OCI-LY7 (cell line): ENCODE results near the gene ALK. TPM values are rescaled to one million over a fixed set of nuclear protein-coding genes. Genes with fewer than 3 reads are reported as not detected.

ENCODE experiments used
- BruUV-seq: library from RNA; stranded (reverse); fragments of 400-500 nt; replicated peaks from 2 replicates; lab custom pipeline; 2021; lab: Mats Ljungman, UMichigan
- CTCF ChIA-PET: fragments of 300-600 bp; sonication (Branson Sonifier 250); formaldehyde crosslinking; loops from one replicate; lab custom pipeline; 2022; ENCODE audit warnings: antibody characterized with exemption; ENCODE audit not compliant: unreplicated experiment; lab: Charles Lee
- POLR2A ChIA-PET: fragments of 300-600 bp; sonication (Branson Sonifier 250); formaldehyde crosslinking; loops from one replicate; lab custom pipeline; 2022; ENCODE audit warnings: antibody characterized with exemption; lab: Charles Lee
- DNase-seq: peaks from one replicate; pipeline ENCODE4 v3.0.0-alpha.2; 2015; ENCODE audit warnings: low spot score
- H2AFZ ChIP-seq: fragments of 200-600 bp; sonication (generic), shearing (Covaris generic); 2 replicates; pipeline ENCODE4 v1.6.1; 2014; ENCODE audit warnings: mild to moderate bottlenecking, antibody characterized with exemption, low read length, moderate library complexity
- H3K27ac ChIP-seq: fragments of 200-600 bp; sonication (generic); 2 replicates; pipeline ENCODE4 v1.5.1; 2014; ENCODE audit warnings: mixed run types, low read depth, mild to moderate bottlenecking, moderate library complexity, low read length, inconsistent platforms; ENCODE audit not compliant: poor library complexity, severe bottlenecking
- H3K36me3 ChIP-seq: fragments of 200-600 bp; sonication (generic); 2 replicates; pipeline ENCODE4 v1.6.1; 2014; ENCODE audit warnings: mild to moderate bottlenecking, antibody characterized with exemption, low read length, moderate library complexity, mixed read lengths; ENCODE audit not compliant: insufficient read depth
- H3K4me1 ChIP-seq: fragments of 200-600 bp; sonication (generic); 2 replicates; pipeline ENCODE4 v1.5.1; 2014; ENCODE audit warnings: mild to moderate bottlenecking, low read length; ENCODE audit not compliant: insufficient read depth, poor library complexity, severe bottlenecking
- H3K4me2 ChIP-seq: fragments of 200-600 bp; sonication (generic); 2 replicates; pipeline ENCODE4 v1.6.1; 2014; ENCODE audit warnings: mild to moderate bottlenecking, low read length
- H3K4me3 ChIP-seq: fragments of 200-600 bp; sonication (generic); 2 replicates; pipeline ENCODE4 v1.5.1; 2014; ENCODE audit warnings: mild to moderate bottlenecking, low read depth, low read length; ENCODE audit not compliant: poor library complexity, severe bottlenecking
- H3K79me2 ChIP-seq: fragments of 200-600 bp; sonication (generic); 2 replicates; pipeline ENCODE4 v1.6.1; 2016; ENCODE audit warnings: low read depth, mild to moderate bottlenecking, low read length, moderate library complexity, mixed read lengths; ENCODE audit not compliant: insufficient read depth
- H3K9me2 ChIP-seq: fragments of 200-600 bp; sonication (generic); 2 replicates; pipeline ENCODE4 v1.6.1; 2016; ENCODE audit warnings: mild to moderate bottlenecking, low read length, mixed read lengths; ENCODE audit not compliant: insufficient read depth
- H3K9me3 ChIP-seq: fragments of 200-600 bp; sonication (generic); 2 replicates; pipeline ENCODE4 v1.6.1; 2014; ENCODE audit warnings: mild to moderate bottlenecking, mixed run types, low read length, mixed read lengths
- H4K20me1 ChIP-seq: fragments of 200-600 bp; sonication (generic); 2 replicates; pipeline ENCODE4 v1.6.1; 2014; ENCODE audit warnings: mild to moderate bottlenecking, antibody characterized with exemption, low read length, moderate library complexity, mixed read lengths; ENCODE audit not compliant: insufficient read depth
- CTCF ChIP-seq: fragments of 200-600 bp; sonication (generic); conservative IDR thresholded peaks from 2 replicates; pipeline ENCODE4 v1.5.1; 2014; ENCODE audit warnings: mild to moderate bottlenecking, antibody characterized with exemption, low read length, moderate library complexity, mixed read lengths
- EZH2phosphoT487 ChIP-seq: fragments of 200-600 bp; sonication (generic); IDR thresholded peaks from 2 replicates; pipeline ENCODE4 v1.6.1; 2018; ENCODE audit warnings: low read depth, borderline replicate concordance, mild to moderate bottlenecking, mixed run types, antibody characterized with exemption, low read length, moderate library complexity, mixed read lengths
- intact Hi-C: fragments of 100-400 bp; cut with micrococcal nuclease; formaldehyde crosslinking; loops from one replicate; pipeline ENCODE4 v1.10.0; 2022; ENCODE audit not compliant: unreplicated experiment
- total RNA-seq, 2 experiments: library from RNA; depleted of rRNA in 1 of 2; stranded (reverse); fragments of >200 nt in 1 of 2; shearing (Covaris generic) in 1 of 2; gene quantifications; 2 replicates each; pipeline ENCODE4 v1.2.3, GENCODE V29; 2014 to 2022

The ALK gene
- total RNA-seq, 2 experiments from 2014 or later: 0.09 TPM; not detected in 1

GRCh38 chr2:29517413-29517812, 404.0 kb downstream of the ALK start:
- TF ChIP-seq EZH2phosphoT487: no peak
- TF ChIP-seq CTCF: no peak
- Histone ChIP-seq H3K79me2 (no peaks in the 10 kb centered on the region), H3K9me3 (no peaks in the 10 kb centered on the region), H3K4me1 (no peaks in the 10 kb centered on the region), H2AFZ (no peak overlapping the region), H4K20me1 (no peaks in the 10 kb centered on the region), H3K27ac (no peak overlapping the region), H3K4me3 (no peak overlapping the region), H3K9me2 (no peaks in the 10 kb centered on the region), H3K4me2 (no peak overlapping the region), H3K36me3 (no peaks in the 10 kb centered on the region)
- BruUV-seq: no TSS peak
- intact Hi-C loops: no loop called here
- no peak for DNase-seq
- ChIA-PET CTCF (no interaction called here), POLR2A (no interaction called here)

GRCh38 chr2:29516767-29517166, 404.6 kb downstream of the ALK start:
- POLR2A ChIA-PET: no interaction called here

More at GRCh38 chr2:29516767-29517166, 404.6 kb downstream of the ALK start:
- no peak overlapping the region for H3K4me2 ChIP-seq
- CTCF ChIA-PET: no interaction called here
- no peak overlapping the region for H3K27ac ChIP-seq
- H3K9me3 ChIP-seq: no peaks in the 10 kb centered on the region
- no peaks in the 10 kb centered on the region for H3K9me2 ChIP-seq
- no peaks in the 10 kb centered on the region for H3K36me3 ChIP-seq
- H3K4me1 ChIP-seq: no peaks in the 10 kb centered on the region
- TF ChIP-seq EZH2phosphoT487 (no peak), CTCF (no peak)
- no peaks in the 10 kb centered on the region for H4K20me1 ChIP-seq
- H2AFZ ChIP-seq: no peak overlapping the region
- intact Hi-C loops: no loop called here
- H3K79me2 ChIP-seq: no peaks in the 10 kb centered on the region
- no peak for DNase-seq
- no TSS peak for BruUV-seq
- H3K4me3 ChIP-seq: no peak overlapping the region
